Epidermal melanocyte (primary cell): ENCODE data around the gene SFPQ.
"Not testable (repeated sequence)": the region's sequence is repeated elsewhere in the genome, so short reads cannot be mapped to it uniquely, and the experiment has no call there.

Experiments
- DNase-seq: peaks from one replicate; pipeline ENCODE4 v3.0.0; 2011; ENCODE audit warnings: low spot score; ENCODE audit not compliant: insufficient read length

Gene SFPQ

GRCh38 chr1:35192853-35193664, at the start of gene SFPQ:
SFPQ (minus strand) TSS chr1:35193145; CDS start chr1:35193049, 96 bp downstream.
- peak; percentile 100 for DNase-seq

GRCh38 chr1:35236772-35237171, 43.8 kb upstream of the SFPQ start:
- not testable (repeated sequence) for DNase-seq

GRCh38 chr1:35231287-35231686, 38.3 kb upstream of the SFPQ start:
- DNase-seq: no peak

DNA sequence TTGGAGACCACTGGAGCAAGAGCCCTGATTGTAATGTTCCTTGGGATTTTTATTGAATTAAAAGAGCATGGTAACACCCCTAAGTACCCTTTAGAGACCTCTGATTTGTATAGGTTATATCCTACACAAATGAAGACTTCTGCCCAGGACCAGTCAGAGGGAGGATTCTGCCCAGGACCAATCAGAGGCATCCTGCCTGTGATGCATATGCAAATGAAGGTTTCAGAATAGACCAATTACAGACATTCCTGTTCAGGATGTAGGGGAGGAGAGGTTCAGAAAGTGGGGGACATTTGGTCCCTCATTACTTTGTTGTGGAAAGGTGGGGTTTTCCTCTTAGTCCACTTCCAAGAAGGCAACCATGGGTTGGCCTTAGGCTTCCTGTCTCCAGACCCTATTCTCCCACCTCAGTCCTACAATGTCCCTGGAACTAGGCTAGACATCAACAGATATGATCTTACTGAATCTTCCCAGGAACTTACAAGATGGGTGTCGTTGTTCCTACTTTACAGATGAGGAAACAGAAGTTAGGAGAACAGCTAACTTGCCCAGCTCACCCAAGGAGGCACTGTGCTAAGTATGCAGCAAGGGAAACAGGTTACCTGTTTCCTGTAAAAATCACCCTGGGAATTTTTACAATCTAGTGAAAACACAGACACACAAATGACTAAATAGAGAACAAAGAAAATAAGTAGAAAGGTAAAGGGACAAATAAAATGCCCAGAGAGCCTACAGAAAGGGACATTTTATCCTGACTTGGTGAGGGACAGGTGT, 36.8 kb upstream of the SFPQ start:
- DNase-seq: no peak

- no peak for DNase-seq
Measured at GRCh38 chr1:35226546-35226945, 33.6 kb upstream of the SFPQ start.

GRCh38 chr1:35223084-35223630, 30.2 kb upstream of the SFPQ start:
- no peak for DNase-seq

DNA sequence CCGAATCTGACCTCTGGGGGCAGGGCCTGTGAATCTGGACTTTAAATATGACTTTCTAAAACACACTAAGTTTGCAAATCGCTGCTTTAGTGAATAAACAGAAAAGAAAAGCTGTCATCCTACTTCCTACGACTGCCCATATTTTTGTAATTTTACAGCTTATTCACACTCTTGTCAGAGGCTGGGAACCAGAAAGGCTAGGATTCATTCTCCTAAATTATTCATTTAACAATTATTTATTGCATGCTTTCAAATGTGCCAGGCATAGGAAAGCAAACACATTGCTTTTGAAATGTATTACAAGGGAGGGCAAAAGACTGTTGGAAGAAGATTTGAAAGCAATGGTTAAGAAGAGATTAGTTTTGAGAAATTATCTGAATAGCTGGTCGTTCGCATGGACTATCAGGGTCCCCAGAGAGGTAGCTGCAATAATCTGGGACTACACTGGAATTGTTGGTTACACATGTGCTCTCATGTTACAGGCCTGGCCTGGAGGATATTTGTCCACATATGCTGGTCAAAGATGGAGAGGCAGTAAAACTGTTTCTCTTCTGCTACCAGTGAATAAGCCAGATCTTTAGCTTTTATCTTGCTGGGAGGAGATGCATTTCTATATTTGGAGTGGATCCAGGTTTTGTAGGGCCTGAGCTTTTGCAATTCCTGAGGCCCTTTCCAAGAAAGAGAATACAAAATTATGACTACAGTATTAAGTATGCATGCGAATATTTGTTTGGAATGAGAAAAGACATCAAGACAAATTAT, 29.6 kb upstream of the SFPQ start:
- peak; percentile 32 for DNase-seq

GRCh38 chr1:35220976-35221375, 28.0 kb upstream of the SFPQ start:
- no peak for DNase-seq

- no peak for DNase-seq
Measured at GRCh38 chr1:35215346-35215745, 22.4 kb upstream of the SFPQ start.

DNA sequence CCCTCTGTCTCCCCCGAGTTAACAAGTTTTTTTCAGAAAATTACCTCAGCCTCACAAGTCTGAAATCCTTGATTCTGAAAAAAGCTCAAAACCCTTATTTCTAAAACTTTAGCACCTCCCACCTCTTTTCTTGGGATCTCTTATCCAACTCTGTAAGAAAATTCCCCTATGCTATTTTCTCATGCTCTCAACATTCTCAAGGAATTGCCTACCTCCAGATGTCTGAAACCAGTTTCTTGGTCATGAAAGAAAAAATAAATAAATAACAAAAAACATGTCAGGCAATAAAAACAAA, 18.1 kb upstream of the SFPQ start:
- DNase-seq: no peak

GRCh38 chr1:35210321-35211119, 17.6 kb upstream of the SFPQ start:
- DNase-seq: no peak

GRCh38 chr1:35203295-35203694, 10.3 kb upstream of the SFPQ start:
- DNase-seq: no peak

- DNase-seq: peak; percentile 87
Measured at GRCh38 chr1:35202048-35202719, 9.2 kb upstream of the SFPQ start.

GRCh38 chr1:35201631-35202030, 8.7 kb upstream of the SFPQ start:
- no peak for DNase-seq

- DNase-seq: peak; percentile 70
Measured at GRCh38 chr1:35192056-35192852, 691 bp downstream of the SFPQ start.

- DNase-seq: no peak
Measured at GRCh38 chr1:35191429-35192055, 1.4 kb downstream of the SFPQ start.

DNA sequence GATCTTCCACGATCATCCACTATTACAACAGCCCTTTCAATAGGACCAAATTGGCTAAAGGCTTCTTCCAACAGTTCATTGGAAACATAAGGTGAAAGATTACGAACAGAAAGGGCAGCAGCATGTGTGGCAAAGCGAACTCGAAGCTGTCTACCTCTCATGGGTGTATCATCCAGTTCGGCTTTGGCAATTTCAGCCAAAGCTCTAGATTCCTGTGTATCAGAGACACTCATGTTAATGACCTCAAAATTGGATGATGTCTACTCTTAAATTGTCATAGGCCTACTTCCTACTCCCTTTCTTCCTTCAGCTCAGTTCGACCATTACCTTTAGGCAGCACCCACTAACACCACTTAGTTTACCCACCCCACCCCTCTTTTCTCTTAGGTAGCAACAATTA, 2.2 kb downstream of the SFPQ start:
- no peak for DNase-seq

- no peak for DNase-seq
Measured at GRCh38 chr1:35188578-35189392, 4.2 kb downstream of the SFPQ start.
